Adrenal gland (tissue), 12 donors: ENCODE results near the gene TFF2. TPM values are rescaled to one million over a fixed set of nuclear protein-coding genes. Genes with fewer than 3 reads are reported as not detected.

ENCODE experiments used
- DNase-seq, 7 donors: peaks; one replicate each; pipeline ENCODE4 v3.0.0-alpha.2; 2019 to 2020
- H3K27ac ChIP-seq, 5 donors: fragments of 200-600 bp; sonication (generic) in 4 of 5; 1 replicate in 3 of 5; 2 replicates in 2 of 5; pipeline versions ENCODE4 v1.5.1 to v1.8.0; 2016 to 2020; ENCODE audit warnings: mild to moderate bottlenecking in 1 of 5
- H3K27me3 ChIP-seq: fragments of 200-600 bp; 2 replicates; pipeline ENCODE4 v1.8.0; 2021
- H3K36me3 ChIP-seq, 2 donors: fragments of 200-600 bp; replicated peaks in 1 of 2; 1 replicate in 1 of 2; 2 replicates in 1 of 2; pipeline versions ENCODE4 v1.5.1 to v1.8.0; 2018 to 2022
- H3K4me1 ChIP-seq, 2 donors: fragments of 200-600 bp; replicated peaks in 1 of 2; 1 replicate in 1 of 2; 2 replicates in 1 of 2; pipeline versions ENCODE4 v1.5.1 to v1.8.0; 2018 to 2021
- H3K4me3 ChIP-seq, 4 donors: fragments of 200-600 bp; sonication (generic) in 3 of 4; one replicate each; pipeline ENCODE4 v1.5.1; 2016 to 2018
- H3K9me3 ChIP-seq, 3 donors: fragments of 200-600 bp; sonication (generic) in 1 of 3; replicated peaks in 1 of 3; 1 replicate in 2 of 3; 2 replicates in 1 of 3; pipeline versions ENCODE4 v1.5.1 to v1.8.0; 2016 to 2021
- CTCF ChIP-seq, 6 experiments: fragments of 450-650 bp in 4 of 6; fragments of 200-600 bp in 2 of 6; sonication (generic) in 1 of 6; IDR thresholded peaks; 1 replicate in 5 of 6; 2 replicates in 1 of 6; pipeline versions ENCODE4 v1.5.1 to v1.8.0; 2016 to 2021; ENCODE audit warnings: antibody characterized with exemption in 6 of 6, mild to moderate bottlenecking in 2 of 6, moderate library complexity in 1 of 6
- POLR2A ChIP-seq, 2 donors: fragments of 450-650 bp; IDR thresholded peaks; one replicate each; pipeline ENCODE4 v1.6.1; 2017; ENCODE audit warnings: antibody characterized with exemption in 2 of 2, mild to moderate bottlenecking in 2 of 2, moderate library complexity in 1 of 2
- WGBS, 4 donors: extraction: QIAGEN DNeasy Blood & Tissue Kit in 2 of 4; methylation state at CpG; one replicate each; pipeline versions ENCODE4 v1.1.5 to v1.1.7; 2013 to 2017; 5-methylcytosine and 5-hydroxymethylcytosine counted together
- intact Hi-C, 2 donors: fragments of 100-400 bp; cut with DNase I; formaldehyde crosslinking; loops; one replicate each; pipeline versions ENCODE4 v1.14.1 to v1.15.0; 2022 to 2023
- polyA plus RNA-seq, 3 donors: library from polyadenylated mRNA; stranded (reverse); fragments of 200-250 nt in 2 of 3; fragments of 350-450 nt in 1 of 3; fragmentation: Illumina TruSeq in 1 of 3; extraction: RNeasy Lipid Tissue Mini Kit (QIAGEN cat#74804) in 1 of 3; gene quantifications; one replicate each; pipeline ENCODE4 v1.2.3, GENCODE V29; 2013 to 2014
- total RNA-seq, 9 donors: library from RNA; depleted of rRNA in 4 of 9; stranded (reverse); fragments of >200 nt in 4 of 9; fragments of 120-200 nt in 1 of 9; fragmentation: NEBNext Ultra II Directional in 1 of 9; extraction: Animal tissue kit (Norgen Biotek cat#: 25700) in 1 of 9; gene quantifications; one replicate each; pipeline versions ENCODE4 v1.1.0 to v1.2.4, GENCODE V29; 2013 to 2023
- donor health status: healthy with polysubstance abuse.
- donor health status: Bipolar disorder and iron deficiency.
- donor health status: DM: yes; HTN: yes; CAD: no.
- donor health status: DM: no; HTN: no; CAD: no.
- donor health status: DM: no; HTN: no; CAD: no.
- donor health status: DM: yes; HTN: yes; CAD: no.

The TFF2 gene
- total and polyA plus RNA-seq, 12 donors, result 0.17 to 0.39 TPM; not detected in 10

- TF ChIP-seq POLR2A (IDR thresholded peaks at IDR 0.05), result no peak
- no peak for TF ChIP-seq CTCF (IDR thresholded peaks at IDR 0.05)
- intact Hi-C loops, result loop anchor here in 1 of 2 donors (5.0 kb wide), 1 partner anchor 59 kb away; the partner anchor contains the start of gene TFF3
- DNase-seq, result no peak
- Histone ChIP-seq H3K36me3 (no peaks in the 10 kb centered on the region), H3K4me3 (no peak overlapping the region), H3K27me3 (no peaks in the 10 kb centered on the region), H3K9me3 (no peaks in the 10 kb centered on the region), H3K27ac (no peak overlapping the region), H3K4me1 (no peaks in the 10 kb centered on the region)
- WGBS, 4 donors, result 86% methylated on average over 3 of the region's 3 CpGs; no CpG with 5 or more reads in 2 of the 4 donors
Measured at GRCh38 chr21:42375966-42376337, 25.2 kb upstream of the TFF2 start.

GRCh38 chr21:42375506-42375905, 24.7 kb upstream of the TFF2 start:
- no peaks in the 10 kb centered on the region for H3K36me3 ChIP-seq
- no peak for TF ChIP-seq POLR2A (IDR thresholded peaks at IDR 0.05)
- TF ChIP-seq CTCF (IDR thresholded peaks at IDR 0.05), result no peak
- H3K4me3 ChIP-seq, result no peak overlapping the region
- intact Hi-C loops, result loop anchor here in 1 of 2 donors (5.0 kb wide), 1 partner anchor 58 kb away; the partner anchor contains the start of gene TFF3
- no peaks in the 10 kb centered on the region for H3K9me3 ChIP-seq
- H3K27me3 ChIP-seq, result no peaks in the 10 kb centered on the region
- no peak overlapping the region for H3K27ac ChIP-seq
- DNase-seq, result no peak
- no peaks in the 10 kb centered on the region for H3K4me1 ChIP-seq
- WGBS, 4 donors, result 56 to 85% (median 73%) methylated on average over 7 to 11 of the region's 11 CpGs

- Histone ChIP-seq H3K4me3 (no peak overlapping the region), H3K4me1 (no peaks in the 10 kb centered on the region), H3K9me3 (no peaks in the 10 kb centered on the region), H3K27ac (no peak overlapping the region), H3K27me3 (no peaks in the 10 kb centered on the region), H3K36me3 (no peaks in the 10 kb centered on the region)
- WGBS, 4 donors, result 36 to 54% (median 43%) methylated on average over 16 to 23 of the region's 23 CpGs
- no peak for DNase-seq
- TF ChIP-seq CTCF (IDR thresholded peaks at IDR 0.05) (no peak), POLR2A (IDR thresholded peaks at IDR 0.05) (no peak)
- intact Hi-C loops, result loop anchor here in 1 of 2 donors (5.0 kb wide), 1 partner anchor 58 kb away; the partner anchor contains the start of gene TFF3
Measured at GRCh38 chr21:42374864-42375499, 24.2 kb upstream of the TFF2 start.

GRCh38 chr21:42374457-42374856, 23.7 kb upstream of the TFF2 start:
- Histone ChIP-seq H3K9me3 (no peaks in the 10 kb centered on the region), H3K36me3 (no peaks in the 10 kb centered on the region), H3K27me3 (no peaks in the 10 kb centered on the region), H3K27ac (no peak overlapping the region), H3K4me3 (no peak overlapping the region), H3K4me1 (no peaks in the 10 kb centered on the region)
- no peak for TF ChIP-seq CTCF (IDR thresholded peaks at IDR 0.05)
- no peak for TF ChIP-seq POLR2A (IDR thresholded peaks at IDR 0.05)
- WGBS, 4 donors, result 70 to 80% (median 79%) methylated on average over 7 of the region's 7 CpGs
- intact Hi-C loops, result no loop called here
- DNase-seq, result no peak
